HEK293 (cell line): ENCODE measurements around the gene SNAP23.

Experiments used
- GLI2 ChIP-seq: fragments of 450-650 bp; formaldehyde crosslinking; IDR thresholded peaks from 2 replicates; pipeline ENCODE4; 2017; ENCODE audit warnings: missing biosample characterization, missing genetic modification characterization, low read depth, borderline replicate concordance
- GLIS1 ChIP-seq: fragments of 450-650 bp; formaldehyde crosslinking; IDR thresholded peaks from 2 replicates; pipeline ENCODE4 v1.5.1; 2016; ENCODE audit warnings: missing biosample characterization, missing genetic modification characterization
- HIC1 ChIP-seq: fragments of 450-650 bp; formaldehyde crosslinking; IDR thresholded peaks from 2 replicates; pipeline ENCODE4 v1.5.1; 2016; ENCODE audit warnings: missing biosample characterization, missing genetic modification characterization
- IKZF3 ChIP-seq: fragments of 450-650 bp; IDR thresholded peaks from 2 replicates; pipeline ENCODE4 v1.5.0; 2018; ENCODE audit warnings: missing biosample characterization, mild to moderate bottlenecking, missing genetic modification characterization, moderate library complexity
- KLF8 ChIP-seq: fragments of 450-650 bp; formaldehyde crosslinking; IDR thresholded peaks from 2 replicates; pipeline ENCODE4 v1.5.1; 2016; ENCODE audit warnings: missing biosample characterization, missing genetic modification characterization
- SCRT2 ChIP-seq: fragments of 450-650 bp; formaldehyde crosslinking; IDR thresholded peaks from 2 replicates; pipeline ENCODE4 v1.5.1; 2016; ENCODE audit warnings: missing biosample characterization, missing genetic modification characterization
- SP2 ChIP-seq: fragments of 450-650 bp; formaldehyde crosslinking; IDR thresholded peaks from 2 replicates; pipeline ENCODE4 v1.5.1; 2016; ENCODE audit warnings: missing biosample characterization, missing genetic modification characterization
- ZBTB11 ChIP-seq: fragments of 450-650 bp; formaldehyde crosslinking; conservative IDR thresholded peaks from 2 replicates; pipeline ENCODE4 v1.5.1; 2016; ENCODE audit warnings: low read depth, missing biosample characterization, missing genetic modification characterization
- ZBTB44 ChIP-seq: fragments of 450-650 bp; IDR thresholded peaks from 2 replicates; pipeline ENCODE4 v1.5.1; 2018; ENCODE audit warnings: missing biosample characterization, mild to moderate bottlenecking, missing genetic modification characterization
- ZNF140 ChIP-seq: fragments of 450-650 bp; formaldehyde crosslinking; IDR thresholded peaks from 2 replicates; pipeline ENCODE4 v1.5.1; 2016; ENCODE audit warnings: missing biosample characterization, missing genetic modification characterization
- ZNF19 ChIP-seq: fragments of 450-650 bp; formaldehyde crosslinking; IDR thresholded peaks from 2 replicates; pipeline ENCODE4; 2016; ENCODE audit warnings: missing biosample characterization, missing genetic modification characterization, low read depth
- ZNF202 ChIP-seq: fragments of 450-650 bp; formaldehyde crosslinking; IDR thresholded peaks from 2 replicates; pipeline ENCODE4 v1.5.1; 2016; ENCODE audit warnings: missing biosample characterization, missing genetic modification characterization, borderline replicate concordance
- ZNF23 ChIP-seq: fragments of 450-650 bp; formaldehyde crosslinking; IDR thresholded peaks from 2 replicates; pipeline ENCODE4 v1.5.1; 2016; ENCODE audit warnings: missing biosample characterization, missing genetic modification characterization, borderline replicate concordance
- ZNF350 ChIP-seq: fragments of 450-650 bp; formaldehyde crosslinking; IDR thresholded peaks from 2 replicates; pipeline ENCODE4 v1.5.0; 2017; ENCODE audit warnings: missing biosample characterization, mild to moderate bottlenecking, missing genetic modification characterization
- ZNF518A ChIP-seq: fragments of 450-650 bp; formaldehyde crosslinking; conservative IDR thresholded peaks from 2 replicates; pipeline ENCODE4 v1.5.1; 2016; ENCODE audit warnings: low read depth, missing biosample characterization, missing genetic modification characterization
- ZNF555 ChIP-seq: fragments of 450-650 bp; formaldehyde crosslinking; conservative IDR thresholded peaks from 2 replicates; pipeline ENCODE4 v1.5.1; 2017; ENCODE audit warnings: missing biosample characterization, mild to moderate bottlenecking, missing genetic modification characterization, inconsistent platforms
- ZNF580 ChIP-seq: fragments of 450-650 bp; formaldehyde crosslinking; IDR thresholded peaks from 2 replicates; pipeline ENCODE4 v1.5.1; 2016; ENCODE audit warnings: missing biosample characterization, missing genetic modification characterization
- ZNF660 ChIP-seq: fragments of 450-650 bp; IDR thresholded peaks from 2 replicates; pipeline ENCODE4 v1.5.1; 2018; ENCODE audit warnings: missing biosample characterization, mild to moderate bottlenecking, missing genetic modification characterization
- ZNF664 ChIP-seq: fragments of 450-650 bp; formaldehyde crosslinking; IDR thresholded peaks from 2 replicates; pipeline ENCODE4 v1.5.1; 2016; ENCODE audit warnings: missing biosample characterization, missing genetic modification characterization
- ZNF707 ChIP-seq: fragments of 450-650 bp; formaldehyde crosslinking; IDR thresholded peaks from 2 replicates; pipeline ENCODE4 v1.5.1; 2016; ENCODE audit warnings: missing biosample characterization, missing genetic modification characterization
- ZNF776 ChIP-seq: fragments of 450-650 bp; formaldehyde crosslinking; IDR thresholded peaks from 2 replicates; pipeline ENCODE4 v1.5.0; 2017; ENCODE audit warnings: missing biosample characterization, missing genetic modification characterization, borderline replicate concordance
- ZSCAN16 ChIP-seq: fragments of 450-650 bp; formaldehyde crosslinking; IDR thresholded peaks from 2 replicates; pipeline ENCODE4 v1.5.1; 2016; ENCODE audit warnings: missing biosample characterization, missing genetic modification characterization
- ZSCAN5A ChIP-seq: fragments of 450-650 bp; formaldehyde crosslinking; IDR thresholded peaks from 2 replicates; pipeline ENCODE4 v1.5.1; 2016; ENCODE audit warnings: missing biosample characterization, missing genetic modification characterization

The SNAP23 gene

GRCh38 chr15:42575188-42576039 lies 80.0 kb downstream of the SNAP23 start, which contains the start of gene STARD9 (continued):
- TF ChIP-seq ZBTB11 (tag by site-specific recombination) (peak; percentile 27; the same call in 1 of the 2 replicates), KLF8 (tag by site-specific recombination) (peak; percentile 97), ZNF707 (tag by site-specific recombination) (no peak), ZNF660 (tag by site-specific recombination) (no peak), ZBTB44 (tag by site-specific recombination) (no peak), ZSCAN5A (tag by site-specific recombination) (no peak), ZNF518A (tag by site-specific recombination) (no peak), SCRT2 (tag by site-specific recombination) (no peak), GLIS1 (peak; percentile 99), SP2 (peak; percentile 95), ZNF19 (tag by site-specific recombination) (no peak), ZNF202 (tag by site-specific recombination) (no peak), ZNF664 (tag by site-specific recombination) (no peak), ZSCAN16 (tag by site-specific recombination) (no peak), IKZF3 (no peak), GLI2 (tag by site-specific recombination) (no peak), ZNF580 (tag by site-specific recombination) (no peak), ZNF140 (tag by site-specific recombination) (no peak), ZNF23 (tag by site-specific recombination) (no peak), HIC1 (tag by site-specific recombination) (peak; percentile 51; the same call in 1 of the 2 replicates), ZNF350 (tag by site-specific recombination) (no peak), ZNF776 (no peak), ZNF555 (tag by site-specific recombination) (no peak)
